Measurements from ENCODE around the gene HDHD3.

GRCh38 chr9:113393281-113393680 is 16.5 kb upstream of the HDHD3 start:
- TF ChIP-seq CTCF (IDR thresholded peaks at IDR 0.05), result no peak
- TF ChIP-seq POLR2A (IDR thresholded peaks at IDR 0.05; ENCODE audit: low read depth), result no peak
- TF ChIP-seq EP300 (IDR thresholded peaks at IDR 0.05), result no peak
